B cell (primary cell): ENCODE results near the gene PDZD4. TPM values are rescaled to one million over a fixed set of nuclear protein-coding genes. Genes with fewer than 3 reads are reported as not detected.

Experiments used
- ATAC-seq: fragments of 200-7000 bp; cut with Tn5 transposase; one replicate; pipeline ENCODE4 v1.10.0; 2021; ENCODE audit warnings: low read depth, mild to moderate bottlenecking, moderate number of reproducible peaks, moderate library complexity
- CTCF ChIA-PET: fragments of 350-600 bp; sonication (Branson Sonifier 250); formaldehyde crosslinking; loops from one replicate; lab custom pipeline; 2021; ENCODE audit warnings: antibody characterized with exemption, inconsistent platforms; lab: Charles Lee
- POLR2A ChIA-PET: fragments of 350-600 bp; sonication (Branson Sonifier 250); formaldehyde crosslinking; loops from one replicate; lab custom pipeline; 2021; ENCODE audit warnings: antibody characterized with exemption; lab: Charles Lee
- DNase-seq: peaks from one replicate; pipeline ENCODE4 v3.0.0; 2013
- H2AFZ ChIP-seq: 2 replicates; pipeline ENCODE4 v1.6.1; 2012; ENCODE audit warnings: mild to moderate bottlenecking, low read depth, low read length; ENCODE audit not compliant: insufficient read depth, poor library complexity, severe bottlenecking
- H3K27ac ChIP-seq, 2 donors: 1 replicate in 1 of 2; 2 replicates in 1 of 2; pipeline ENCODE4 v1.5.1; 2012 to 2013; ENCODE audit warnings: low read length in 2 of 2, mild to moderate bottlenecking in 2 of 2, moderate library complexity in 1 of 2
- H3K27me3 ChIP-seq, 4 experiments: fragments of 200-600 bp in 1 of 4; sonication (generic) in 1 of 4; replicated peaks in 1 of 4; 1 replicate in 2 of 4; 2 replicates in 2 of 4; pipeline versions ENCODE4 v1.6.1 to v1.7.0; 2013 to 2016; ENCODE audit warnings: low read length in 3 of 4, mild to moderate bottlenecking in 2 of 4, mixed read lengths in 1 of 4, moderate library complexity in 1 of 4; ENCODE audit not compliant: insufficient read depth in 4 of 4, control insufficient read depth in 3 of 4; ENCODE audit errors: control extremely low read depth in 1 of 4
- H3K36me3 ChIP-seq, 2 experiments: replicated peaks in 1 of 2; 1 replicate in 1 of 2; 2 replicates in 1 of 2; pipeline versions ENCODE4 v1.6.1 to v1.7.1; 2013; ENCODE audit warnings: low read length in 1 of 2; ENCODE audit not compliant: insufficient read depth in 2 of 2, control insufficient read depth in 1 of 2; ENCODE audit errors: control extremely low read depth in 1 of 2, extremely low read depth in 1 of 2
- H3K4me1 ChIP-seq, 2 donors: fragments of 200-600 bp in 1 of 2; sonication (generic) in 1 of 2; 1 replicate in 1 of 2; 2 replicates in 1 of 2; pipeline versions ENCODE4 v1.5.1 to v1.6.1; 2013 to 2017; ENCODE audit warnings: low read length in 2 of 2; ENCODE audit not compliant: control insufficient read depth in 2 of 2, insufficient read depth in 2 of 2
- H3K4me2 ChIP-seq: replicated peaks from 2 replicates; pipeline ENCODE3; 2012; ENCODE audit warnings: mild to moderate bottlenecking, low read depth, low read length; ENCODE audit not compliant: poor library complexity, severe bottlenecking
- H3K4me3 ChIP-seq, 5 experiments: fragments of 200-600 bp in 1 of 5; sonication (generic) in 1 of 5; 1 replicate in 3 of 5; 2 replicates in 2 of 5; pipeline versions ENCODE4 v1.5.1 to v1.7.0; 2011 to 2016; ENCODE audit warnings: low read length in 4 of 5, mild to moderate bottlenecking in 4 of 5, low read depth in 2 of 5, control low read depth in 1 of 5, moderate library complexity in 1 of 5; ENCODE audit not compliant: insufficient read depth in 1 of 5; ENCODE audit errors: control extremely low read depth in 1 of 5, extremely low read depth in 1 of 5
- H3K79me2 ChIP-seq: fragments of 200-600 bp; sonication (generic); one replicate; pipeline ENCODE4 v1.6.0; 2016; ENCODE audit warnings: low read length; ENCODE audit not compliant: control insufficient read depth, insufficient read depth
- H3K9ac ChIP-seq: fragments of 200-600 bp; sonication (generic); 2 replicates; pipeline ENCODE4 v1.6.1; 2017; ENCODE audit warnings: mild to moderate bottlenecking, low read length, moderate library complexity
- H3K9me3 ChIP-seq, 3 donors: one replicate each; pipeline versions ENCODE4 v1.6.1 to v1.7.1; 2013; ENCODE audit warnings: low read length in 2 of 3; ENCODE audit not compliant: control insufficient read depth in 2 of 3, insufficient read depth in 1 of 3; ENCODE audit errors: control extremely low read depth in 1 of 3
- H4K20me1 ChIP-seq: 2 replicates; pipeline ENCODE4 v1.6.0; 2012; ENCODE audit warnings: mild to moderate bottlenecking, low read length; ENCODE audit not compliant: insufficient read depth, control insufficient read depth, poor library complexity, severe bottlenecking
- H3K27ac Mint-ChIP-seq: one replicate; pipeline ENCODE4 v1.8.0; 2021; ENCODE audit warnings: mixed read lengths
- H3K27me3 Mint-ChIP-seq: one replicate; pipeline ENCODE4 v1.8.0; 2021; ENCODE audit warnings: mixed read lengths
- H3K4me1 Mint-ChIP-seq: one replicate; pipeline ENCODE4 v1.8.0; 2021; ENCODE audit warnings: mixed read lengths
- H3K4me3 Mint-ChIP-seq: one replicate; pipeline ENCODE4 v1.8.0; 2021; ENCODE audit warnings: mixed read lengths
- H3K9me3 Mint-ChIP-seq: one replicate; pipeline ENCODE4 v1.8.0; 2022; ENCODE audit warnings: mixed read lengths; ENCODE audit not compliant: insufficient read depth
- CTCF ChIP-seq: fragments of 200-600 bp; IDR thresholded peaks from one replicate; pipeline ENCODE4 v1.8.0; 2022; ENCODE audit warnings: antibody characterized with exemption, mild to moderate bottlenecking
- EZH2 ChIP-seq: IDR thresholded peaks from 2 replicates; pipeline ENCODE4 v1.6.1; 2012; ENCODE audit warnings: borderline replicate concordance, low read depth, mild to moderate bottlenecking, moderate library complexity, low read length; ENCODE audit not compliant: insufficient read depth, poor library complexity, severe bottlenecking
- WGBS: methylation state at CpG from one replicate; pipeline ENCODE4 v1.1.5; 2013; ENCODE audit warnings: missing lambda C conversion rate; ENCODE audit not compliant: insufficient coverage; 5-methylcytosine and 5-hydroxymethylcytosine counted together
- intact Hi-C: fragments of 100-400 bp; cut with micrococcal nuclease; formaldehyde crosslinking; loops from one replicate; pipeline ENCODE4 v1.10.0; 2022
- polyA plus RNA-seq: library from polyadenylated mRNA; depleted of rRNA; stranded (reverse); fragments of >200 nt; gene quantifications from 2 replicates; pipeline ENCODE4 v1.2.3, GENCODE V29; 2012
- total RNA-seq, 2 donors: library from RNA; stranded (reverse); fragments of 120-200 nt in 1 of 2; gene quantifications; 1 replicate in 1 of 2; 2 replicates in 1 of 2; pipeline versions ENCODE4 v1.2.3 to v1.2.4, GENCODE V29; 2013 to 2022

PDZD4 gene
- total and polyA plus RNA-seq, 2 donors (not counting 1 experiment from before 2014, with no cell fraction given): 0.36 TPM; not detected in 1

- Mint-ChIP-seq H3K4me3 (no peak overlapping the region), H3K4me1 (peaks cover 7% of the 10 kb centered on the region), H3K9me3 (no peaks in the 10 kb centered on the region), H3K27me3 (peaks cover 10% of the 10 kb centered on the region), H3K27ac (no peak overlapping the region)
- Histone ChIP-seq H3K36me3 (no peaks in the 10 kb centered on the region), H3K9ac (no peak overlapping the region), H3K9me3 (peaks cover 0 to 3% (median 0%) of the 10 kb centered on the region in 3 donors), H3K79me2 (no peaks in the 10 kb centered on the region), H3K27ac (no peak overlapping the region), H4K20me1 (no peaks in the 10 kb centered on the region), H2AFZ (no peak overlapping the region), H3K4me3 (no peak overlapping the region), H3K4me1 (no peaks in the 10 kb centered on the region), H3K27me3 (peaks cover 0 to 11% (median 2%) of the 10 kb centered on the region in 4 experiments), H3K4me2 (no peak overlapping the region)
- WGBS: 87% methylated on average over 17 of the region's 29 CpGs
- ChIA-PET POLR2A (interaction anchor here (0.6 kb wide), 1 partner anchor 10 kb away, joined by 4 read pairs; no protein-coding TSS in a partner anchor), CTCF (no interaction called here)
- ATAC-seq (no peak), DNase-seq (no peak)
- TF ChIP-seq CTCF: no peak
- TF ChIP-seq EZH2: no peak
- intact Hi-C loops: no loop called here
These were observed 41.9 kb upstream of the PDZD4 start for GRCh38 chrX:153871946-153872878.

GRCh38 chrX:153871451-153871850 lies 41.1 kb upstream of the PDZD4 start:
- Histone ChIP-seq H3K9ac (no peak overlapping the region), H4K20me1 (no peaks in the 10 kb centered on the region), H3K27me3 (peaks cover 0 to 11% (median 1%) of the 10 kb centered on the region in 4 experiments), H3K79me2 (no peaks in the 10 kb centered on the region), H3K9me3 (peaks cover 0 to 3% (median 0%) of the 10 kb centered on the region in 3 donors), H3K4me1 (no peaks in the 10 kb centered on the region), H3K36me3 (no peaks in the 10 kb centered on the region), H2AFZ (no peak overlapping the region), H3K4me3 (no peak overlapping the region), H3K4me2 (no peak overlapping the region), H3K27ac (no peak overlapping the region)
- DNase-seq (no peak), ATAC-seq (no peak)
- Mint-ChIP-seq H3K27ac (no peak overlapping the region), H3K27me3 (peaks cover 10% of the 10 kb centered on the region), H3K9me3 (no peaks in the 10 kb centered on the region), H3K4me3 (no peak overlapping the region), H3K4me1 (peaks cover 7% of the 10 kb centered on the region)
- intact Hi-C loops: no loop called here
- TF ChIP-seq EZH2 (no peak), CTCF (no peak)
- no CpG with 5 or more reads among the region's 6 CpGs for WGBS
- ChIA-PET CTCF (interaction anchor here (0.9 kb wide), 1 partner anchor 29 kb away, joined by 3 read pairs; no protein-coding TSS in a partner anchor), POLR2A (interaction anchor here (0.6 kb wide), 1 partner anchor 9 kb away, joined by 4 read pairs; no protein-coding TSS in a partner anchor)
